ENCODE results near the gene KLHL22.
"Not testable (repeated sequence)": the region's sequence is repeated elsewhere in the genome, so short reads cannot be mapped to it uniquely, and the experiment has no call there.

Gene KLHL22

GRCh38 chr22:20392983-20393704 lies 102.5 kb downstream of the KLHL22 start:
- Mint-ChIP-seq H3K36me3 (ENCODE audit: low read depth) (peaks cover 14% of the 10 kb centered on the region), H3K4me3 (peak overlapping the region; percentile 85), H3K27me3 (ENCODE audit: low read depth, poor library complexity) (peaks cover 27% of the 10 kb centered on the region), H3K27ac (no peak overlapping the region), H3K4me1 (peaks cover 40% of the 10 kb centered on the region), H3K9me3 (peaks cover 7% of the 10 kb centered on the region)
- TF ChIP-seq, protein P1, sequence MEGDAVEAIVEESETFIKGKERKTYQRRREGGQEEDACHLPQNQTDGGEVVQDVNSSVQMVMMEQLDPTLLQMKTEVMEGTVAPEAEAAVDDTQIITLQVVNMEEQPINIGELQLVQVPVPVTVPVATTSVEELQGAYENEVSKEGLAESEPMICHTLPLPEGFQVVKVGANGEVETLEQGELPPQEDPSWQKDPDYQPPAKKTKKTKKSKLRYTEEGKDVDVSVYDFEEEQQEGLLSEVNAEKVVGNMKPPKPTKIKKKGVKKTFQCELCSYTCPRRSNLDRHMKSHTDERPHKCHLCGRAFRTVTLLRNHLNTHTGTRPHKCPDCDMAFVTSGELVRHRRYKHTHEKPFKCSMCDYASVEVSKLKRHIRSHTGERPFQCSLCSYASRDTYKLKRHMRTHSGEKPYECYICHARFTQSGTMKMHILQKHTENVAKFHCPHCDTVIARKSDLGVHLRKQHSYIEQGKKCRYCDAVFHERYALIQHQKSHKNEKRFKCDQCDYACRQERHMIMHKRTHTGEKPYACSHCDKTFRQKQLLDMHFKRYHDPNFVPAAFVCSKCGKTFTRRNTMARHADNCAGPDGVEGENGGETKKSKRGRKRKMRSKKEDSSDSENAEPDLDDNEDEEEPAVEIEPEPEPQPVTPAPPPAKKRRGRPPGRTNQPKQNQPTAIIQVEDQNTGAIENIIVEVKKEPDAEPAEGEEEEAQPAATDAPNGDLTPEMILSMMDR (IDR thresholded peaks at IDR 0.05): no peak
- no peak for DNase-seq

DNA sequence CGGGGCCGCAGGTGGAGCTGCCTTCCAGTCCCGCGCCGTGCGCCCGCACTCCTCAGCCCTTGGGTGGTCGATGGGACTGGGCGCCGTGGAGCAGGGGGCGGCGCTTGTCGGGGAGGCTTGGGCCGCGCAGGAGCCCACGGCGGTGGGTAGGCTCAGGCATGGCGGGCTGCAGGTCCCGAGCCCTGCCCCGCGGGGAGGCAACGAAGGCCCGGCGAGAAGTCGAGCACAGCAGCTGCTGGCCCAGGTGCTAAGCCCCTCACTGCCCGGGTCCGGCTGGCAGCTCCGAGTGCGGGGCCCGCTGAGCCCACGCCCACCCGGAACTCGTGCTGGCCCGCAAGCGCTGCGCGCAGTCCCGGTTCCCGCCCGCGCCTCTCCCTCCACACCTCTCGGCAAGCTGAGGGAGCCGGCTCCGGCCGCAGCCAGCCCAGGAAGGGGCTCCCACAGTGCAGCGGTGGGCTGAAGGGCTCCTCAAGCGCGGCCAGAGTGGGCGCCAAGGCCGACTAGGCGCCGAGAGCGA lies 103.2 kb downstream of the KLHL22 start:
- DNase-seq, H3K27ac Mint-ChIP-seq, H3K4me3 Mint-ChIP-seq: not testable (repeated sequence)
- H3K9me3 Mint-ChIP-seq: peaks cover 11% of the 10 kb centered on the region
- H3K27me3 Mint-ChIP-seq (ENCODE audit: low read depth, poor library complexity): peaks cover 29% of the 10 kb centered on the region
- peaks cover 10% of the 10 kb centered on the region for H3K36me3 Mint-ChIP-seq (ENCODE audit: low read depth)
- H3K4me1 Mint-ChIP-seq: peaks cover 37% of the 10 kb centered on the region
